HG03521 (cell line): ENCODE results near the gene MLC1.

Experiments
- ATAC-seq: cut with Tn5 transposase; IDR thresholded peaks from one replicate; pipeline ENCODE4 v1.9.1; 2021; ENCODE audit warnings: mild to moderate bottlenecking, moderate library complexity; ENCODE audit not compliant: unreplicated experiment

Gene MLC1

DNA sequence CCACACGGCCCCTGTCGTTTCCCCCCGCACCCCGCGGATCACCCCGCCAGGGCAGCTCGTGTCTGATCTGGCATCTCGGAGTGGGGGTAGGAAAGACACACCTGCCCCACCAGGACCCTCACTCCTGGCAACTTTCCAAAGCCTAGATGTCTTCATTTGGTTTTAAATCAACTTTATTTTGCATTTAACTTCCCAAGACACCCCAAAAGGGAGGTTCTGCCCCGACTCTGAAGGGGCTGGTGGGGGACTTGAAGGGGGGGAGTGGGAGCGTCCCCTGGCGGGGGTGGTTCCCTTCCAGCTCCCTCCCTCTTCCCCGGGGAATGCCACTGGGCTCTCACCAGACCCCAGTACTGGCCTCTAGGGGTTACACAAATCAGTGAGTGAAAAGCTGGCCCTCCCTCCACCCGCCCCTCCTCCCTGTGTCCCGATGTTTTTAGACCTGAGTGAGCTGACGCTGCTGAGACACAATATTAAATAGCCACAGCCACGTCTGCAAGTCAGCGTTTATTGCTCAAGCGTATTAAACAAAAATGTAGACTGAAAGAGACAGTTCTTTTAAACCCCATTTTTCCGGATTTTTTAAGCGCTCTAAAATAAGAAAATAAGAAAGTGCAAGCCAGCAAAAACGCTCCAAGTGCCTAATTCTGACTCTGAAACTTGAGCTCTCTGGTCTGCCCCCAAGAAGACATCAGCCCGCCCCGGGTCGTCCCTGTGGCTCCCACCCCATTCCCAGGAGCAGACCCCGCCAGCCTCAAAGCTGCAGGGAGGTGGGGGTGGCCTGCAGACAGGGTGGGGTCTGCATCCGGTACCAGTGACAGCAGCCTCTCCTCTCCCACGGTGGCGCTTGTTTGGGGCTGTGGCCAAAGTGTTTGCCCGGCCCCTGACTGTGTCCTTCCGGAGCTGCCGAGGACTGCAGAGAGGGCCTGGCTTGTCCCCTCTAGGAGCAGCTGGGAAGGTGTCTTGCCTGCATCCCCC, 26.0 kb downstream of the MLC1 start:
- no peak for ATAC-seq

DNA sequence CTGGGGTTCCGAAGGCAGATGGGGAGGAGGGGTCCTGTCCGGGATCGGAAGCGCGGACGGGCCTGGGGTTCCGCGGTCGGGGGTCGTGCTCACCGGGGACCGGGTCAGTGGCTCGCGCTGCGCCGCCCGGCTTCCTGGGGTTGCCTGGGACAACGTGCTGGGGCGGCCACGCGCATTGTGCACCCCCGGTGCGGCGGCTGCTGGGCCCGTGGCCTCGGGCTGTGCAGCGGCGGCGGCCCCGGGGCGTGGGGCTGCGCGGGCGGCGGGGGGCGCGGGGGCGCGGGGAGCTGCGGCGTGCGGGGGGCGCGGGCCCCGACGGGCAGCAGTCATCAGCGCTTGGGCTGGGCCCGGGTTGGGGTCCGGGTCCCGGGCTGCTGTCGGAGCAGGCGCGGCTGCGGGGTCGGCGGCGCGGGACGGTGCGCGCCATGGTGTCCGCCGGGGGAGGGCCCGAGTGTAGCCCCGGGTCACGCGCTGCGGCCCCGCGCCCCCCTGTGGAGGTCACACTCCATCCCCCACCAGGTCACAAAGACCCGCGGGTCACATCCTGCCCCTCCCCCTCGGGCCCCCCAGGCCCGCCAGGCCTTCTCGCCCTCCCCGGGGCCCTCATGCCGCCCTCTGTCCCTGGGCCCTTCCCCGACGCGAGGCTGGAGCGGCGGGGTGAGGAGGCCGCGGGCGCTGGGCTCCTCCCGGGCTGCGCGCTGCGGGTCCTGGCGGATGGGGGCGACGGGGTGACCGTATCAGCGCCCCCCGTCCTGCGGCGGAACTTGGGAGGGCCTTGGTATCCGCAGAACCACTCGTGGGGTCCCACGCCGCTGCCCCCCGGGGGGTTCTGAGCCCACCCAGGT, 26.9 kb downstream of the MLC1 start, which contains the start of gene TTLL8:
TTLL8 (minus strand) TSS at position 238 of the 845 bp plus-strand sequence.
- ATAC-seq: no peak

DNA sequence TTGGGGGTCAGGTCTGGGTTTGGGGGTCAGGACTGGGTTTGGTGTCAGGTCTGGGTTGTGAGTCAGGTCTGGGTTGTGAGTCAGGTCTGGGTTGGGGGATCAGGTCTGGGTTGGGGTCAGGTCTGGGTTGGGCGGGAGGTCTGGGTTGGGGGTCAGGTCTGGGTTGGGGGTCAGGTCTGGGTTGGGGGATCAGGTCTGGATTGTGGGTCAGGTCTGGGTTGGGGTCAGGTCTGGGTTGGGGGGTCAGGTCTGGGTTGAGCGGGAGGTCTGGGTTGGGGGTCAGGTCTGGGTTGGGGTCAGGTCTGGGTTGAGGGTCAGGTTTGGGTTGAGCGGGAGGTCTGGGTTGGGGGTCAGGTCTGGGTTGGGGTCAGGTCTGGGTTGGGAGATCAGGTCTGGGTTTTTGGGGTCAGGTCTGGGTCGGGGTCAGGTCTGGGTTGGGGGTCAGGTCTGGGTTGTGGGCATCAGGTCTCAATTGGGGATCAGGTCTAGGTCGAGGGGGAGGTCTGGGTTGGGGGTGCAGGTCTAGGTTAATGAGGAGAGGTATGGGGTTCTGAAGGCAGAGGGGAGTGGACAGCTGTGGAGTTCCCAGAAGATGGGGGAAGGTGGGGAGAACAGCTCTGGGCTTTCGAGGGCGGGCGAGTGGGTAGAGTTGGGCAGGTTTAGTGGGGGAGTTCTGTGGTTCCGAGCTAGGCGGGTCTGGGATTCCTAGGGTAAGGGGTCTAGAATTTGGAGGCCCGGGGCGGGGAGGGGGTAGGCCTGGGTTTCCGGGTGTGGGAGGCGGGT, 27.8 kb downstream of the MLC1 start:
- ATAC-seq: no peak

DNA sequence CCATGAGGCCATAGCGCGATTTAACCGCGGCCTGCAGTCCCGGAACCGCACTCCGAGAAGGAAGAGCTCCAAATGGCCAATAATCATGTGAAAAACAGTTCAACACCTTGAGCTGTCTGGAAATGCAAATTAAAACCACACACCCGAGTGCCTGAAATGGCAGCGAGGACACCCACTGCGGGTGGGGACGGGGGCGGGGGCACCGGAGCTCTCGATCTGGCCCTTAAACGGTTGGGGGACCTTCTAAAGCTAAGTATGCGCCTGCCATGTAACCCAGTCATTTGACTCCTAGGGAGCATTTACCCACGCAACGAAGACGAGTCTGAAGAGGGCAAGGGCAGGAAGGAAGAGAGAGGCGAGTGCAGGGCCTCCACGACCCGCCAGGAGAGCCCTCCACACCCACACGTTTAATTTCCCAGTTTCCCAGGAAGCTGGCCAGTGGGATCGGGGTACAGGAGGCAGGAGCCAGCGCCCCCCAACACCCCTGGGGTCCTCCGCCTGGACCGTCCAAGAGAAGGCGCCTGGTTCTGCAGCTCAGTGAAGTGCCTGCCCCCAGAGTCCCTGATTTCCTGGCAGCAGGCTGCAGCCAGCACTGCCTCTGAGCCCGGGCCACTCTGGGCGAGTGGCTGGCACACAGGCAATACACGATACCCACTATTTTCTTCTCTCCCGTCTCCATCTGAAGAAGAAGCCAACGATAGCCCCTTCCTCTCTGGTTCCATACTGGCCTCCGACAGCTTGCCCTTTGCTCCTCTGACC, 28.8 kb downstream of the MLC1 start:
- no peak for ATAC-seq

DNA sequence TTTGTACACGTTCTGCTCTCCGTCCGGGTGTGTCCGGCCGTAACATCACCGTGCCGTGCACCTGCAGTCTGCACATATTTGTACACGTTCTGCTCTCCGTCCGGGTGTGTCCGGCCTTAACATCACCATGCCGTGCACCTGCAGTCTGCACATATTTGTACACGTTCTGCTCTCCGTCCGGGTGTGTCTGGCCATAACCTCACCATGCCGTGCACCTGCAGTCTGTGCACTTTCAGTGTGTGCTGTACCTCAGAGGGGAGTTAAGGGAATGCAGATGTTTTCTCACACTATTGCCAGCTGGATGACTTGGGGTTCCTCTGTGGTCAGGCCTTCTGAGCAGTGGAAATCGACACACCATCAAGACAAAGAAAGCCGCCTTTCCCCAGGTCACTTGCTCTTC, 31.4 kb downstream of the MLC1 start:
- ATAC-seq: no peak

DNA sequence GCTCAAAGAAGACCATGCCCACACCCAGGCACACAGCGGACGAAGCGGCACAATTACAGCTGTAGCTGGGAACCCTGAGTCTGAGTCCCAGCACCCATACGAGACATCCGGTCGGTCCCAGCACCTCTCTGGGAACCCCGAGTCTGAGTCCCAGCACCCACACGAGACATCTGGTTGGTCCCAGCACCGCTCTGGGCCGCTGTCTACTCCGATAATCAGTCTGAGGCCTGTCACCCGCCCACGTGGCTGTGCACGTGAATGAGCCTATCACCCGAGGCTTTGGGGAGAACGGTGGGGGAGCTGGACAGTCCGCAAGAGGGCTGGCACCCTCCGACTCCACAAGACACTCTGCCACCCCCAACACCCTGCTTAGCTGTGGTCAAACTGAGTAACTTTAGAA, 33.3 kb downstream of the MLC1 start:
- no peak for ATAC-seq

DNA sequence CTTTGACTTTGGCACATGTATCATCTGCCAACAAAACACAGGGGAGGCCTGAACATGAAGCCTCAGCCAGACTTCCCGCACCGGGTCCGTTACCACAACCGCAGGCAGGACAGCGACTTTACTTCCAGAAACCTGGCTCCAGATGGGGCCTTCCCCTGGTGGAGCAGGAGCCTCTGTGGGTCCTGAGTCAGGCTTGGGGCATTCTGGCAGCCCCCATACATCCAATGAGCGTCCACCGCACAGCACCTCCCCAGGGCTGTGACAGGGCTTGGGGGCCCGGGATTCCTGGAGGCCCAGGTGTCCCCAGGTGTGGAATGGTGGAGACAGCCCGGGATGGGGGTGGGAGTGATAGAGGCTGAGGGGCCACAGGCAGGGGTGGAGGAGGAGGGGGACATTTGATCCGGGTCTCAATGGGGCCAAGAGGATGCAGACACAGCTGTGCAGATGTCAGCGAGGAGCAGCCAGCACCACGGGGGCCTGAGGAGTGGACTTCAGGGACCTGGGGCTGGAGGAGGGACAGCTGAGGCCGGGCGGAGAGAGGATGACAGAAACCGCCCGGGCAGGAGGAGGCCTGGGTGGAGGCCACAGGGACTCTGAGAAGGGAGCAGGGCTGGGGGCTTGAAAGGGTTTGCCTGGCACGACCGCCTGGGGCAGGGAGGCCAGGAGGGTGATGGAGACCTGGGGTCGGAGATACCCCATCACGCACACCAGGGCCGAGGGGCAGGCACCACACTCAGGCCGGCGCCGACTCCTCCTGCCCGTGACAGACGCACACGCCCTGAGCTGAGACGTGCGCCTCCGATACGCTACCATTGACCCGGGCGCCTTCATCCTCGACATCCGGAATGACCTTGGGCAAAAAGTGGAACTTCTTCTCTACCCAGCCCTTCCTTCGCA, 35.7 kb downstream of the MLC1 start:
- ATAC-seq: no peak

DNA sequence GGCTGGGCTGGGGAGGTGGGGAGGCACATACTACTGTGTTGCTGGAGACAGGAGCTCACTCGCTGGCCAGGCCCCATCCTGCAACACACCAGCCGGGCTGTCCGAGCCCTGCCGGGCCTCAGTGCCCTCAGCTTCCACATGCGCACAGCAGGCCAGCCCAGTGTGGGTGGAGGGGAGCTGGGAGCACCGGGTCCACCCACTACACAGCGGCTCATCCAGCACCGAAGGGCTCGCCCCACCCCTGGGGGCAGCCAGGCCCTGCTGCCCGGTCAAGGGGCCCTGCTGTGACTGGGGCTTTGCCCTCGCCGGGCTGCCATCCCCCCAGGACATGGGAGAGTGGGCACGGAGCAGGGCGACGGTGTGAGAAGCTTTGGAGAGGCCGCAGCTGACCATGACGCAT, 36.4 kb downstream of the MLC1 start:
- no peak for ATAC-seq

DNA sequence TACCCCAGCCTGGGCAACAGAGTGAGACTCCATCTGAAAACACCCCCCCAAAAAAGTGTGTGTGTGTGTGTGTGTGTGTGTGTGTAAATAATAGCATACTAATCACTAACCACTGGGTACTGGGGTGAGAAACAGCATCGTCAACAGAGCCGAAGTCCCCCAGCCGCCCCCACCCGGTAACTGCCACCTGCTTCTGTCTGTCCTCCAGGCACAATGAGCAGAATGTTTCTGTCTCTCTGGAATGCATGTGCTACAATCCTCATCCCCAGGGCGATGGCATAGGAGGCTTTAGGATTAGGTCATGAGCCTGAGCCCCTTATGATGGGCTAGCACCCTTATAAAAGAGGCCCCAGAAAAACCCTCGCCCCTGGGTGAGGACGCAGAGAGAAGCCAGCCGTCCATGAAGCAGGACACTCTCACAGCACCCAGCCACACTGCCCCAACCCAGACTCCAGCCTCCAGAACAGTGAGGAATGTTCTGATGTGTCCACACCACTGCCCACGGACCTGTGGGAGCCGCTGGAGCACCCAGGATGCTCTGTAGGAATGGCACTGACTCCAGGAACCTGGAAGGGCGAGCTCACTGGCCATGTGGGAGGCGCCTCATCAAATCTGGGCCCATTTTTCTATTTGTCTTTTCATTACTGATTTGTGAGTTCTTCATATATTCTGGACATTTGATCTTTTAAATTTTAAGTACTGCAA, 37.0 kb downstream of the MLC1 start:
- ATAC-seq: no peak

DNA sequence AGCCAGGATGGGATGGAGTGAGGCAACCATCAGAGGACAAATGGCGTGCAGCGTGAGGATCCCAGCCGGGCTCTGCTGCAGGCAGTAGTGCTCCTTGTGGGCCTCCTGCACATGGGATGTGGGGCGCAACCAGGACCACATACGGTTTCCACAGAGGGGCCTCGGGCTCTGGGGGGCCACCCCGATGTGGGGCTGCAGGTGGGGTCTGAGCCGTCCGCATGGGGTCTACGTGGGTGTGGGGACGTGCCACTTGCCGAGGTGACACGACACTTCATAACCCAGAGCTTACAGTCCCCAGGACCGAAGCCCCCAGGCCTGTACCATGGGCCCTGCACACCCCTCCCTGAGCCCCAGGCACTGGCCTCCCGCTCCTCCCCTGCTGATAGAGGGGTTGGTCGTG, 37.9 kb downstream of the MLC1 start:
- ATAC-seq: no peak

DNA sequence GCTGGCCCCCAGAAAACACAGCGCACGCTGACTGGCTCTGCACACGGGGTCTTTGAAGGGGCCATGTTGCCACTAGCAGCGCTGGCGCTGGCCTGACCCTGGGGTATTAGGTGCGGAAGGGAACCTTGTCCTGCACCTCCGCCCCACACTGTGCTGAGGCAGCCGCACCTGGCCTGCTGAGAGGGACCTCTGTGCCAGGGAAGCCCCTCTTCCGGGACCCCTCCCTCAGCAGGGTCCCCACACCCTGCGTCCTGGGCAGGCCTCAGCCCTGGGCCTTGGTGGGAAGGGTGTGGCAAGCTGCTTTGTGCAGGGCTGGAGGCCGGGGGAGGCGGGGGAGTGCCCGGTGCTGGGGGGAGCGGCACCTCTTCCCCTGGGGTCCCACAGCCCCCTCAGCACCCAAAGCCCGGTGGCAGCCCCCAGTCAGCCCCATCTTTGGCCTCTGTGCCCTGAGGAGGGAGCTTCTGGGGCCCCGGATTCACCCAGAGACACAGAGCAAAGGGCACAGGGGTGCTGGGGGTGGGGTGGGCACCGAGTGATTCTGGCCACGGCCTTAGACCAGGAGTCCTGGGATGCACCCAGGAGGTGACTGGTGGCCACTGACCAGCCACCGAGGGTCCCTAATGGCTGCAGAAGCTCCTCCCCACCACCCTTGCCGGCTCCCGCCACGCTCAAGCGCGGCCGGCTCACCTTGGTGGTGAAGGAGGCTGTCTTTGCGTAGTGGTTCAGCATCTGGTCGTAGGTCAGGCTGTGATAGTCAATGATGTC, 38.6 kb downstream of the MLC1 start:
- no peak for ATAC-seq

DNA sequence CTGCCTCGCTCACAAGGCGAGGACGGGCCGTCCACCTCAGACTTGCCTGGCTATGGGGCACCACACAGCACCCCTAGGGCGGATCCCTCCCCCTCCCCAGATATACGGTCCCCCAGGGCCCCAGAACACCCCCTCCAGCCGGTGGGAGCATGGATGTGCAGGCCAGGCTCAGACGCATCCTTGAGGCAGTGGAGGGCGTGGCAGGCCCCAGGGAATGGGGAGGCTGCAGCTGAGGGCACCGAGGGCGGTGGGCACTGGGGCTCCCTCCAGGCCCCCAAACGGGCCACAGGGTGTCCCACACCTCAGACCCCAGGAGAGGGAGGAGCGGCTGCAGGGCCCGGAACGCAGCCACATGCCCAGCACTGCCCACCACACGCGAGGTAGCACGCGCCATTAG, 39.2 kb downstream of the MLC1 start:
- ATAC-seq: no peak

DNA sequence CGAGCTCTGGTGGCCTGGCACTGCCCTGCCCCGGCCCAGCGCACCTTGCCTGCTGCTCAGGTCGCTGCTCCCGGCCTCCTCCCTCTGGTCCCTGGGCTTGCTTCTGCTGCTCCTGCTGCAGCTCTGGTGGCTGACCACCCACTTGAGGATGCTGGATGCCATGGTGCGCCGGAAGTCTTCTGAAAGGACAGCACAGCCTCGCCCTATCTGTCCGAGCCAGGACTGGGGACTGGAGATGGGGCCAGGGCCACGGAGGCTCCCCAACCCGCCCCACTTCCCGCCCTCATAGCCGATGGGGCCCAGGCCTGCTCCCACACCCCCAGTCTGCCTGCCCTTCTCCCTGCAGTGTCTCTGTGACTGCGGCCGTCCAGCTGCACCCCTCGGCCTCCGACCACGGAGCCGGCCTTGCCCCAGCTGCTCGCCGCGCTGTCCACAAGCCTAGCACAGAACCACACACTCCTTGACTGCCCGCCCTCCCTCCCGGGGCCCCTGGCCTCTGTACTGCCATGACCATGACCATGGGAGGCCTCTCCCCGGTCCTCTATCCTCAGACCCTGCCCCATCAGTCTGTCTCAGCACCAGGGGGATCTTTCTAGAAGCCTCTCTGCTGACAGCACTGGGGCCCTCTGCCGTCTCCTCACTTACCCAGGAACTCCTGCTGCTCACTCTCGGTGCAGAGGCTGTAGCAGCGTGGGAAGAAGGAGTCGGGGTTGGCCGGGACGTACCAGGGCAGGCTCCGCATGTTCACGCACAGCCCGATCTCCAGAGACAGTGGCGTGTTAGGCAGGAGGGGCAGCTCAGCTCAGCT, 39.8 kb downstream of the MLC1 start:
- no peak for ATAC-seq

DNA sequence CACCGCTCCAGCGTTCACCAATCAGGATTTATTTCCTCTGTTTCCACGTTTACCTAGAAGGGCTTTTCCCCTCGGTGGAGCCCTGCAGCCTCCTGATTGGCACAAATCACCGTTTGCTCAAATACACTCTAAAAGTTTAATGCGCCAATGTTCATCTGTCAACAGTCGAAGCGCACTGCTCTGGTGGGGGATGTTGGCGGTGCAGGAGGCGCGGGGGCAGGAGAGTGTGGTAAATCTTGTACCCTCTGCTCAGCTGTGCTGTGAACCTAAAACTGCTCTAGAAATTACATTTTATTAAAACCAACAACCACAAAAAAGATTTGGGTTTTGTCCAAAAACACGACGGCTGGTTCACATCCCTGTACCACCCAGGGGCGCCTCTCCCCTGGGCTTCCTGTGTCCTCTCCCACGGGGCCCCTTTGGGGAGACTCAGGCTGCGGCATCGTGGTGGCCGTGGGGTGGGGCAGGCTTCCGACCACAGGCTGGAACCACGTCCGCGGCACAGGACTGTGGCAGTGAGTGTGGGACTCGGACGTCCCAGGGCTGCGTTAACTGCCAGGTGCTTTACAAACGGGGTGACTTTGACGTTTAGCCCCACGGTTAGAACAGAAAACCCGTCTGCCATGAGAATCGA, 40.6 kb downstream of the MLC1 start:
- ATAC-seq: no peak

DNA sequence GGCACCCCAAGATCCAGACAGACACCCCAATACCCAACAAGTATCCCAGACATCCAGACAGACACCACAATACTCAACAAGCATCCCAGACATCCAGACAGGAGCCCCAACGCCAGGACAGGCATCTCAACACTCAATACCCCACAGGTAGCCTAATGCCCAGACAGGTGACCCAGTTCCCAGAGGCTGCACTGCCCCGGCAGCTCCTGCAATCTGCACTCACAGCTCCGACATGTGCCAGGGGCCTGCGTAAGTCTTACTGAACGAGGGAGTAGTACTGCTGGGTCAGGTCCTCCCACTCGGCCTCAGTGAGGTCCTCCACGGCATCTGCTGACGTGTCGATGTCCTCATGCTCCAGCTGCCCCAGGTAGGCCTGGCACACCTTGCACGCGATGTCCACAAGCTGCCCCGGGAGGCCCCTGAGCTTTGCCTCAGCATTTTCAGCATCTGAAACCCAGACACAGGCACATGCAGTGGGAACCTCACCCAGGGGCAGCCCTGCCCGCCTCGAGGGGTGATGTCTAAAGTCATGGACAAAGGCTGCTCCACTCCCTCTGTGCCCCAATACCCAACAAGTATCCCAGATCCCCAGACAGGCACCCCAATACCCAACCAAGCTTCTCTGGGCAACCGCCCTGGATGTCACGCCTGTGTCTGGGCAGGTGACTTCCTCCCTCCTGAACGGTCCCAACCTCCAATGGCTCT, 43.7 kb downstream of the MLC1 start:
- no peak for ATAC-seq

DNA sequence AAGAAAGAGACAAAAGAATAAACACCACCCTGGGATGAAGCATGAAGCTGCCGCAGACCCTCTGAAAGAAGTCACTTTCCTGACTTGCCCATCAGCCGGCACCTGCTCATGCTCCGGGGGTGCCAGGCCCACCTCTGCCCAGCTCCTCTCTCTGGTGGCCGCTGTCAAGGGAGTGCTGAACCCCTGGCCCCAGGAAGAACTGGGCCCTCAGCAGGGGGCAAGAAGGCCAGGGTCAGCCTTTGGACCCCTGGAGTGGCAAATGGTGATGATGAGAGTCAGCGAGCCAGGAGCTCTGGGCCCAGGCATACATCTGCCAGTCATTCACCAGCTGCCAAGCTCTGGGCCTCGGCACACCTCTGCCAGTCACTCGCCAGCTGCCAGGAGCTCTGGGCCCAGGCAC, 44.5 kb downstream of the MLC1 start:
- no peak for ATAC-seq
